HepG2 (cell line): ENCODE data around the gene OGFR. TPM values are rescaled to one million over a fixed set of nuclear protein-coding genes. Genes with fewer than 3 reads are reported as not detected.

Source experiments
- ARID2 ChIP-seq: sonication (generic); formaldehyde crosslinking; IDR thresholded peaks from 2 replicates; pipeline ENCODE4 v1.8.1; 2022; ENCODE audit warnings: mild to moderate bottlenecking, missing genetic modification reagents, borderline replicate concordance
- BRD4 ChIP-seq: sonication (generic); formaldehyde crosslinking; IDR thresholded peaks from 2 replicates; pipeline ENCODE4 v1.4.0; 2020; ENCODE audit warnings: missing genetic modification reagents
- ERF ChIP-seq: IDR thresholded peaks from 2 replicates; pipeline ENCODE4 v1.6.1; 2018; ENCODE audit warnings: missing biosample characterization, missing genetic modification reagents
- FOXA3 ChIP-seq: IDR thresholded peaks from 2 replicates; pipeline ENCODE4 v1.6.1; 2016; ENCODE audit warnings: missing genetic modification reagents, missing compliant biosample characterization
- HNRNPH1 ChIP-seq: fragments of 200-400 bp; formaldehyde crosslinking; optimal IDR thresholded peaks from 2 replicates; pipeline ENCODE3; 2017; ENCODE audit warnings: mild to moderate bottlenecking, low read depth, low read length
- KAT8 ChIP-seq: IDR thresholded peaks from 2 replicates; pipeline ENCODE4 v1.6.1; 2016; ENCODE audit warnings: missing genetic modification reagents, missing compliant biosample characterization
- KDM6A ChIP-seq: IDR thresholded peaks from 2 replicates; pipeline ENCODE4 v1.6.1; 2016; ENCODE audit warnings: low read depth
- KMT2B ChIP-seq: IDR thresholded peaks from 2 replicates; pipeline ENCODE4 v1.6.1; 2016; ENCODE audit warnings: missing genetic modification reagents, missing compliant biosample characterization
- MXI1 ChIP-seq: IDR thresholded peaks from 3 replicates; pipeline ENCODE4 v1.6.1; 2012; ENCODE audit warnings: low read depth, low read length, inconsistent platforms, borderline replicate concordance
- MYC ChIP-seq: sonication (generic); formaldehyde crosslinking; IDR thresholded peaks from 2 replicates; pipeline ENCODE4 v1.9.0; 2021; ENCODE audit warnings: missing genetic modification reagents, borderline replicate concordance
- NR2C2 ChIP-seq: sonication (generic); formaldehyde crosslinking; IDR thresholded peaks from 2 replicates; pipeline ENCODE4 v1.4.0; 2020; ENCODE audit warnings: missing genetic modification reagents, mild to moderate bottlenecking, moderate library complexity, borderline replicate concordance
- PRDM10 ChIP-seq: sonication (generic); formaldehyde crosslinking; IDR thresholded peaks from 2 replicates; pipeline ENCODE4 v1.4.0; 2020; ENCODE audit warnings: low read depth, missing genetic modification reagents
- RBFOX2 ChIP-seq: fragments of 200-400 bp; formaldehyde crosslinking; IDR thresholded peaks from 2 replicates; pipeline ENCODE4 v1.6.1; 2017; ENCODE audit warnings: low read depth, mild to moderate bottlenecking, low read length
- RFXAP ChIP-seq: sonication (generic); formaldehyde crosslinking; IDR thresholded peaks from 2 replicates; pipeline ENCODE4 v1.4.0; 2020; ENCODE audit warnings: missing genetic modification reagents, borderline replicate concordance
- SP1 ChIP-seq, 2 experiments: fragments of 450-650 bp in 1 of 2; sonication (generic) in 1 of 2; formaldehyde crosslinking in 1 of 2; IDR thresholded peaks; 2 replicates each; pipeline versions ENCODE4 v1.4.0 to v1.6.1; 2016 to 2020; ENCODE audit warnings: missing genetic modification reagents in 1 of 2
- TFAP4 ChIP-seq: sonication (generic); IDR thresholded peaks from 2 replicates; pipeline ENCODE4 v1.6.1; 2016; ENCODE audit warnings: low read depth, borderline replicate concordance
- TRIM22 ChIP-seq: fragments of 450-650 bp; IDR thresholded peaks from 2 replicates; pipeline ENCODE4 v1.6.1; 2017
- ZFP36L1 ChIP-seq: sonication (generic); formaldehyde crosslinking; IDR thresholded peaks from 2 replicates; pipeline ENCODE4 v1.8.0; 2022; ENCODE audit warnings: mild to moderate bottlenecking, missing genetic modification reagents, moderate library complexity
- ZMYM3 ChIP-seq: sonication (generic); formaldehyde crosslinking; IDR thresholded peaks from 2 replicates; pipeline ENCODE4 v1.5.1; 2020; ENCODE audit warnings: mild to moderate bottlenecking, missing genetic modification reagents
- ZNF530 ChIP-seq: sonication (generic); formaldehyde crosslinking; IDR thresholded peaks from 2 replicates; pipeline ENCODE4 v1.5.0; 2020; ENCODE audit warnings: low read depth, mild to moderate bottlenecking, missing genetic modification reagents
- ZNF564 ChIP-seq: sonication (generic); formaldehyde crosslinking; IDR thresholded peaks from 2 replicates; pipeline ENCODE4 v1.8.1; 2023; ENCODE audit warnings: mild to moderate bottlenecking, missing genetic modification reagents
- ZNF740 ChIP-seq: sonication (generic); formaldehyde crosslinking; IDR thresholded peaks from 2 replicates; pipeline ENCODE4 v1.4.0; 2020; ENCODE audit warnings: missing genetic modification reagents
- ZNF761 ChIP-seq: sonication (generic); formaldehyde crosslinking; conservative IDR thresholded peaks from 2 replicates; pipeline ENCODE4 v1.4.0; 2020; ENCODE audit warnings: mild to moderate bottlenecking, missing genetic modification reagents
- ZNF776 ChIP-seq: sonication (generic); formaldehyde crosslinking; IDR thresholded peaks from 2 replicates; pipeline ENCODE4 v1.4.0; 2020; ENCODE audit warnings: mild to moderate bottlenecking, missing genetic modification reagents
- polyA plus RNA-seq, 8 experiments: library from polyadenylated mRNA; depleted of rRNA in 3 of 8; stranded (reverse) in 7 of 8; unstranded in 1 of 8; fragments of >200 nt; fragmentation: Illumina TruSeq in 4 of 8; extraction: Trizol in 4 of 8; gene quantifications; 2 replicates each; pipeline versions ENCODE4 v1.2.1 to v1.2.3, GENCODE V29; 2011 to 2016; ENCODE audit warnings: low read depth in 4 of 8, missing spikeins in 1 of 8, mixed read lengths in 1 of 8; ENCODE audit not compliant: insufficient read depth in 1 of 8
- total RNA-seq, 5 experiments: library from RNA; depleted of rRNA; stranded (reverse); fragments of >200 nt; fragmentation: Illumina TruSeq; extraction: Trizol; gene quantifications; 2 replicates each; pipeline ENCODE4 v1.2.3, GENCODE V29; 2016; ENCODE audit warnings: low read depth in 1 of 5

The OGFR gene
- total and polyA plus RNA-seq, 2 of the 13 experiments (the other 11 are each of a cell fraction or from before 2014, with no cell fraction given), result 47.7 to 81.8 TPM

GRCh38 chr20:62816884-62817873 lies 12.5 kb downstream of the OGFR start, which contains the start of gene COL9A3 (continued):
- TF ChIP-seq TRIM22 (no peak), ZMYM3 (CRISPR knock-in tag) (no peak), HNRNPH1 (no peak), SP1 (IDR thresholded peaks at IDR 0.05) (no peak), SP1 (CRISPR knock-in tag; IDR thresholded peaks at IDR 0.05) (no peak), BRD4 (CRISPR knock-in tag) (peak; percentile 44), ZNF761 (CRISPR knock-in tag) (no peak), NR2C2 (CRISPR knock-in tag) (no peak), FOXA3 (CRISPR knock-in tag) (no peak), KAT8 (CRISPR knock-in tag) (no peak), ZNF530 (no peak), MYC (CRISPR knock-in tag) (peak; percentile 44; the same call in 1 of the 2 replicates), ARID2 (CRISPR knock-in tag) (no peak), ERF (CRISPR knock-in tag) (no peak), ZNF776 (CRISPR knock-in tag) (0 out of 2 replicates have a peak, but pooled peaks have one; percentile 7), ZFP36L1 (CRISPR knock-in tag) (no peak), KDM6A (CRISPR knock-in tag) (no peak), MXI1 (peak; percentile 6; the same call in 1 of the 3 replicates), PRDM10 (CRISPR knock-in tag) (no peak), TFAP4 (no peak), ZNF740 (CRISPR knock-in tag) (no peak), RFXAP (CRISPR knock-in tag) (peak; percentile 12; the same call in 1 of the 2 replicates), ZNF564 (0 out of 2 replicates have a peak, but pooled peaks have one; percentile 55), KMT2B (CRISPR knock-in tag) (no peak), RBFOX2 (peak; percentile 73)
